Hepatocyte (in vitro differentiated cells): ENCODE data around the gene STX8. TPM values are rescaled to one million over a fixed set of nuclear protein-coding genes. Genes with fewer than 3 reads are reported as not detected.

ENCODE experiments used
- DNase-seq: peaks from one replicate; pipeline ENCODE4 v3.0.0-alpha.2; 2016; ENCODE audit warnings: low spot score
- H2AFZ ChIP-seq: fragments of 200-600 bp; sonication (generic); 2 replicates; pipeline ENCODE4 v1.6.0; 2016; ENCODE audit warnings: antibody characterized with exemption, mild to moderate bottlenecking
- H3K27ac ChIP-seq: fragments of 200-600 bp; sonication (generic); 2 replicates; pipeline ENCODE4 v1.5.1; 2016; ENCODE audit warnings: mild to moderate bottlenecking
- H3K27me3 ChIP-seq: fragments of 200-600 bp; sonication (generic); 2 replicates; pipeline ENCODE4 v1.6.1; 2016
- H3K36me3 ChIP-seq: fragments of 200-600 bp; sonication (generic); replicated peaks from 2 replicates; pipeline ENCODE4 v1.5.1; 2016; ENCODE audit warnings: low read depth; ENCODE audit not compliant: insufficient read depth
- H3K4me1 ChIP-seq: fragments of 200-600 bp; sonication (generic); 2 replicates; pipeline ENCODE4 v1.5.1; 2016; ENCODE audit warnings: mild to moderate bottlenecking, moderate library complexity; ENCODE audit not compliant: insufficient read depth
- H3K4me2 ChIP-seq: fragments of 200-600 bp; sonication (generic); 2 replicates; pipeline ENCODE4 v1.6.0; 2016
- H3K4me3 ChIP-seq: fragments of 200-600 bp; sonication (generic); 2 replicates; pipeline ENCODE4 v1.5.1; 2016; ENCODE audit warnings: mild to moderate bottlenecking
- H3K79me2 ChIP-seq: fragments of 200-600 bp; sonication (generic); 2 replicates; pipeline ENCODE4 v1.6.0; 2017; ENCODE audit warnings: mild to moderate bottlenecking
- H3K9me2 ChIP-seq: fragments of 200-600 bp; sonication (generic); replicated peaks from 2 replicates; pipeline ENCODE4 v1.6.0; 2017; ENCODE audit warnings: mild to moderate bottlenecking; ENCODE audit not compliant: insufficient read depth
- H3K9me3 ChIP-seq: fragments of 200-600 bp; sonication (generic); 2 replicates; pipeline ENCODE4 v1.5.1; 2016; ENCODE audit warnings: low read depth, mild to moderate bottlenecking
- H4K20me1 ChIP-seq: fragments of 200-600 bp; sonication (generic); 2 replicates; pipeline ENCODE4 v1.6.0; 2016; ENCODE audit warnings: mild to moderate bottlenecking; ENCODE audit not compliant: insufficient read depth, poor library complexity, severe bottlenecking
- EZH2 ChIP-seq: fragments of 200-600 bp; sonication (generic); IDR thresholded peaks from 2 replicates; pipeline ENCODE4 v1.6.1; 2016; ENCODE audit warnings: antibody characterized with exemption, mild to moderate bottlenecking, borderline replicate concordance
- EZH2phosphoT487 ChIP-seq: fragments of 200-600 bp; sonication (generic); IDR thresholded peaks from one replicate; pipeline ENCODE4 v1.6.1; 2018; ENCODE audit warnings: antibody characterized with exemption, mild to moderate bottlenecking, low read depth, moderate library complexity; ENCODE audit not compliant: unreplicated experiment, severe bottlenecking
- WGBS: methylation state at CpG from one replicate; pipeline ENCODE4 v1.1.6; 2016; ENCODE audit warnings: low lambda C conversion rate; ENCODE audit errors: missing lambda C conversion rate; 5-methylcytosine and 5-hydroxymethylcytosine counted together
- polyA plus RNA-seq: library from polyadenylated mRNA; unstranded; fragments of >200 nt; fragmentation: Nextera tagmentation; extraction: Ambion mirVana; gene quantifications from 2 replicates; pipeline ENCODE4 v1.2.1, GENCODE V29; 2016
- total RNA-seq: library from RNA; depleted of rRNA; stranded (reverse); fragments of >200 nt; gene quantifications from 2 replicates; pipeline ENCODE4 v1.2.3, GENCODE V29; 2014
- TF ChIP-seq, protein P1 (sequence below): fragments of 200-600 bp; sonication (generic); IDR thresholded peaks from 2 replicates; pipeline ENCODE4 v1.5.1; 2016; ENCODE audit warnings: antibody characterized with exemption, mild to moderate bottlenecking; ENCODE audit not compliant: poor library complexity

Gene STX8
- total and polyA plus RNA-seq, 2 experiments from 2014 or later: 40.6 to 64.7 TPM

- TF ChIP-seq EZH2phosphoT487: no peak
- TF ChIP-seq, protein P1, sequence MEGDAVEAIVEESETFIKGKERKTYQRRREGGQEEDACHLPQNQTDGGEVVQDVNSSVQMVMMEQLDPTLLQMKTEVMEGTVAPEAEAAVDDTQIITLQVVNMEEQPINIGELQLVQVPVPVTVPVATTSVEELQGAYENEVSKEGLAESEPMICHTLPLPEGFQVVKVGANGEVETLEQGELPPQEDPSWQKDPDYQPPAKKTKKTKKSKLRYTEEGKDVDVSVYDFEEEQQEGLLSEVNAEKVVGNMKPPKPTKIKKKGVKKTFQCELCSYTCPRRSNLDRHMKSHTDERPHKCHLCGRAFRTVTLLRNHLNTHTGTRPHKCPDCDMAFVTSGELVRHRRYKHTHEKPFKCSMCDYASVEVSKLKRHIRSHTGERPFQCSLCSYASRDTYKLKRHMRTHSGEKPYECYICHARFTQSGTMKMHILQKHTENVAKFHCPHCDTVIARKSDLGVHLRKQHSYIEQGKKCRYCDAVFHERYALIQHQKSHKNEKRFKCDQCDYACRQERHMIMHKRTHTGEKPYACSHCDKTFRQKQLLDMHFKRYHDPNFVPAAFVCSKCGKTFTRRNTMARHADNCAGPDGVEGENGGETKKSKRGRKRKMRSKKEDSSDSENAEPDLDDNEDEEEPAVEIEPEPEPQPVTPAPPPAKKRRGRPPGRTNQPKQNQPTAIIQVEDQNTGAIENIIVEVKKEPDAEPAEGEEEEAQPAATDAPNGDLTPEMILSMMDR: no peak
- no peak for TF ChIP-seq EZH2
- peaks cover 2% of the 10 kb centered on the region for H3K4me1 ChIP-seq
- H4K20me1 ChIP-seq: no peaks in the 10 kb centered on the region
- no peaks in the 10 kb centered on the region for H3K9me3 ChIP-seq
- H3K9me2 ChIP-seq: no peaks in the 10 kb centered on the region
- DNase-seq: no peak
- H3K4me3 ChIP-seq: no peak overlapping the region
- H3K36me3 ChIP-seq: no peaks in the 10 kb centered on the region
- H2AFZ ChIP-seq: no peak overlapping the region
- no peak overlapping the region for H3K27ac ChIP-seq
- WGBS: 84% methylated on average over 13 of the region's 13 CpGs
- H3K4me2 ChIP-seq: no peak overlapping the region
- no peaks in the 10 kb centered on the region for H3K27me3 ChIP-seq
- no peaks in the 10 kb centered on the region for H3K79me2 ChIP-seq
Observed at GRCh38 chr17:9227819-9228407, 347.7 kb downstream of the STX8 start.

GRCh38 chr17:9226794-9227135 is 348.9 kb downstream of the STX8 start:
- no peak overlapping the region for H3K4me3 ChIP-seq
- no peaks in the 10 kb centered on the region for H3K9me3 ChIP-seq
- no peaks in the 10 kb centered on the region for H3K36me3 ChIP-seq
- no peaks in the 10 kb centered on the region for H3K79me2 ChIP-seq
- no peaks in the 10 kb centered on the region for H3K9me2 ChIP-seq
- H3K27ac ChIP-seq: no peak overlapping the region
- no peaks in the 10 kb centered on the region for H3K27me3 ChIP-seq
- H2AFZ ChIP-seq: no peak overlapping the region
- WGBS: 67% methylated on average over 10 of the region's 14 CpGs
- H4K20me1 ChIP-seq: no peaks in the 10 kb centered on the region
- no peak for DNase-seq
- no peak overlapping the region for H3K4me2 ChIP-seq
- H3K4me1 ChIP-seq: no peaks in the 10 kb centered on the region
- TF ChIP-seq EZH2phosphoT487 (no peak), EZH2 (no peak)
- TF ChIP-seq, protein P1: no peak

DNA sequence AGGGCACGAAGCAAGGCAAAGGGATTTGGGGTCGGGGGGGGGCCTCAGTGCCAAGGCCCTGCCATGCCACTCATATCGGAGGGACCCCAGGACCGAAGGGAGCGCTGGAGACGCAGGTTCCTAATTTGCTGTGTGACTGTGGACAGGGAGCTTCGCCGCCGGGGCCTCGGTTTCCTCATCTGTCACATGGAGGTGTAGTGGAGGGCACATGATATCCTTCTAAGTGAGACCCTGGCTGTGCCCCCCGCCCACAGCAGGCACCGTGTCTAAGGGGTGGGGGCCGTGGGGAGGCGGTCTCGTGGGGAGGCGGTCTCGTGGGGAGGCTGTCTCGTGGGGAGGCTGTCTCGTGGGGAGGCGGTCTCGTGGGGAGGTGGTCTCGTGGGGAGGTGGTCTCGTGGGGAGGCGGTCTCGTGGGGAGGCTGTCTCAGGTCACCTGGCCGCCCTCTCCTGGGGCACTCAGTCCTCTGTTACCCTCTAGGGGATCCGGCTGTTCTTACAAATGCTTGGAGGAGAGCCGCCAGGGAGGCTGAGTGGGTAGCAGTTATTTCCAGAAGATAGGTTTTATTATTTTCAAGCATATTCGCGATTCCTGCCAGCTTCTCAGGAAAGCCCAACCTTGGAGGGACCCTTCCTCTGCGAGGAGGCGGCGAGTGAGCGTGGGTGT is 349.4 kb downstream of the STX8 start:
- TF ChIP-seq EZH2phosphoT487 (no peak), EZH2 (no peak)
- TF ChIP-seq, protein P1: no peak
- 95% methylated on average over 20 of the region's 34 CpGs for WGBS
- Histone ChIP-seq H3K9me3 (no peaks in the 10 kb centered on the region), H3K4me3 (no peak overlapping the region), H3K79me2 (no peaks in the 10 kb centered on the region), H3K36me3 (no peaks in the 10 kb centered on the region), H3K27ac (no peak overlapping the region), H3K4me1 (no peaks in the 10 kb centered on the region), H4K20me1 (no peaks in the 10 kb centered on the region), H2AFZ (no peak overlapping the region), H3K9me2 (no peaks in the 10 kb centered on the region), H3K27me3 (no peaks in the 10 kb centered on the region), H3K4me2 (no peak overlapping the region)
- no peak for DNase-seq
